HG03571 (cell line): ENCODE results near the gene ZBTB2.
"Not testable (repeated sequence)": the region's sequence is repeated elsewhere in the genome, so short reads cannot be mapped to it uniquely, and the experiment has no call there.

Source experiments
- ATAC-seq: cut with Tn5 transposase; IDR thresholded peaks from one replicate; pipeline ENCODE4 v1.9.1; 2021; ENCODE audit not compliant: unreplicated experiment

Gene ZBTB2

DNA sequence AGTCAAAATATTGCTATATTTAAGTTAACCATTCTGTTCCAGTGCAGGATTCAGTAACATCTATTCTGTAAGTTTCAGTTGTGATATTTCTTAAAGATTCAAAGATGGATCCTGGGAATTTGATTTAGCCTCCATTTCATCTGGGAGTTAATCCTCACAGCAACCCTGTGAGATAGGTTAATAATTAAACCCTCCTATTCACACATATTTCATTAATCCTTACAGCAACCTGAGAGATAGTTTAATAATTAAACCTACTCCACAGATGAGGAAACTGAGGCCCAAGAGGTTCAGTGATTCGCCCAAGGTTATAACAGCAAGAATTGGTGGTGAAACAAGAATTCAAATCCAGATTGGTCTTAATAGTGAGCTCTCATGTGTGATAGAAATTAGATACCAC lies 10.9 kb upstream of the ZBTB2 start:
- no peak for ATAC-seq

DNA sequence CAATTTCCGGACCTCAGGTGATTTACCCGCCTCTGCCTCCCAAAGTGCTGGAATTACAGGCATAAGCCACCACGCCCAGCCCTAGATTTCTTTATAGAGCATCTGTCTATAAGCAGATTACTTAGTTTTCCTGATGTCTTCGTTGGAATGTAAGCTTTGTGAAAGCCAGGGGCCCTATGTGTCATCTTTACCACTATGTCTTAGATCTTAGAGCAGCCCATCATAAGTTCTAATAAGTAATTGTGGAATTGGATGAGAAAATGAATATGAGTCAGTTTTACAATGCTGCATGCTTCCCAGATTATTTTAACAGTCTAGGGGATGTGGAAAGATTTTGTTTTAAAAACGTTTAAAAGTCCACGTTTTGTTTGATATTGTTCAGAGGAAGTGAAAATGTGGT lies 9.1 kb upstream of the ZBTB2 start:
- no peak for ATAC-seq

DNA sequence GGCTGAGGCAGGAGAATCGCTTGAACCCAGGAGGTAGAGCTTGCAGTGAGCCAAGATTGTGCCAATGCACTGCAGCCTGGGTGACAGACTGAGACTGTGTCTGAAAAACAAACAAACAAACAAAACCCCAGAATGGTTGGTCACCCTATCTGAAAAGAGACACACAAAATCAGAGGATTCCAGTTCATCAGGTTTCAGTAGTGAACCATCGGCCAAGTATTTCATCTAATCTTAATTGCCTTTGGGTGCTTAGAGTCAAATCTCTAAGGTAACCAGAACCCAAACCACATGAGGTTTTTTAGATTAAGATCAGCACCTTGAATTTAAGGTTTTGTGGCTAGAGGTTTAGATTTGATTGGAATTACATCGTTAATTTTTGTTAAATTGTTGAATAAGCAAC lies 8.3 kb upstream of the ZBTB2 start:
- no peak for ATAC-seq

DNA sequence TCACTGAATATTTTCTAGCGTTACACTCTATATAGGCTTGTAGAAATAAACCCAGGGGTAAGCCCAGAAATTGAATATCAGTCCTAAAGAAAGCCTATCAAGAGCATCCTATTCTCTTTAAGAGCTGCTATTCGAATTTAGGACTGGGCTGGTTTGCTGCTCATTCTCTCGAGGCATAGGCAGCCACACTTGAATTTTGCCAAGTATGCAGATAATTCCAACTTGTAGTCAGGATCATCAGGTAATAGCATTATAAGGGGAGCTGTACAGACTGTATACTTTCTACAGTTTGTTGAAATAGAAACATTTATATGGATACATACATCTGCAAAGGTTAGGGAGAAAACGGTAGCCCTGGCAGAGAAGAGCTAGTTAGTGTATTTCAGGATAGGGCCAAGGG lies 2.1 kb upstream of the ZBTB2 start:
- no peak for ATAC-seq

DNA sequence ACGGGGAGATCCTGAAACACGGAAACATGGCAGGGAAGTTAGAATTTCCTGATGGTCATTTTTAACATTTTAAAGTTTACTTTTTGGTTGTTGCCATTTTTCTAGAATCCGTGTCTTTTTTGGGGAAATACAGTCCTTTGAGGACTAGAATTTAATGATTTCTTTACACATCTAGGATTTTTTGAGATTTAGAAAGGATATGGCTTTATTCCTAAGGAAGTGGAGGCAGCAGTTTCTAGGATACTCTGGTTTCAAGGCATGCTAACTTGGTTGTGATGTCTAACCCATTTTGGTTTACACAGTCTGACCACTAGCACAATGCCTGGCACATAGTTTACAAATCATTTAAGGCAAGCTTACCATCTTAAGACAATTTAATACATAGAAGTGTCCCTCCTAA lies 1.1 kb upstream of the ZBTB2 start:
- no peak for ATAC-seq

DNA sequence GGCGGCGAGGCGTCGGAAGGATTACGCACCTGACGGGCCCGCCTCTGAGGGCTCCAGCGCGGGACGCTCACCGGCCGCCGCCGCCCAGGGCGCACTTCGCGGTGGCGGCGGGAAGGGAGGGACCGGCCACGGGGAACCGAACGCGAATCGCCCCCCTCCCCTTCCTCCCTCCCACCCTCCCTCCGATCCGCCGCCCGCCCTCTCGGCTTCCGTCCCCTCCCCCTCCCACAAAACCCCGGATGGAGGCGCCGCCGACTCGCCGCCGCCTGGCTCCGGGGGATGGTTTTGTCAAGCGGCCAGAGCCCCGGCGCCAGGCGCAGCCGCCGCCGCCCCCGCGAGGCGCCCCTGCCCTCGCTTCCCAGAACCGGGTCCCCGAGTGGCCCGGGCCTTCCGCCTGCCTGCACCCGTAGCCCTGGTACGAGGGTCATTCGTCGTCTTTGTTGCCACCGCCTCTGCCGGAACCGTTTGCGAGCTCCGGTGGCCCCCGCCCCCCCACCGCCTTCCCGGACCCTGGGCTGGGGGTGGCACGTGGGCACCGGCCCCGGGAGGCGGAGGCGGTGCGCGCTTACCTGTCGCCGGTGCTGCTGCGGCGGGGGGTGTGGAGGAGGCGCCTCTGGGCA lies 398 bp downstream of the ZBTB2 start:
- peak; percentile 3 for ATAC-seq

DNA sequence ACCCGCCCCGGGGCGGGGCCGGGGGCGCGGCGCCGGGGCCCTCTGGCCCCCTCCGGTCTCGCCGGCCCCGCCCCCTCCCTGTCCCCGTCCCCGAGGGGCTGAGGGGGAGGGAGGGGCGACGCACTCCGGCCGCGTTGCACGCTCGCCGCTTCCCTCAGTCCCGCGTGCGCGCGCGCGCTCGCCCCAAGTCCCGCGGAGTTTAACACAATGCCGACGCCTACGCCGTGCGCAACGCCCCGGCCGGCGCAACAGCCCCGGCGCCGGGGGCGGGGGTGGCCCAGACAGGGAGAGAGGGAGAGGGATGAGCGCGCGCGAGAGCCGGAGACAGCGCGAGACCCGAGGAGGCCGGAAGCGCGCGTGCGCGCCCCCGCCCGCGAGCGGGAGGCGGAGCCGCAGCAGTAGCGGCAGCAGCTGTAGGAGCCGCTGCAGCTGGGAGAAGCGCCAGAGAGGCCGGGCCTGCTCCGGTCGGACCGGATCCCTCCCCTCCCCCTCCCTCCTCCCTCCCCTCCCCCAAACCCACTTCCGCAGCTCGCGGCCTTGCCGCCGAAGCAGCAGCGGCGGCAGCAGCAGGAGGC lies 996 bp downstream of the ZBTB2 start:
- peak; percentile 84 for ATAC-seq

DNA sequence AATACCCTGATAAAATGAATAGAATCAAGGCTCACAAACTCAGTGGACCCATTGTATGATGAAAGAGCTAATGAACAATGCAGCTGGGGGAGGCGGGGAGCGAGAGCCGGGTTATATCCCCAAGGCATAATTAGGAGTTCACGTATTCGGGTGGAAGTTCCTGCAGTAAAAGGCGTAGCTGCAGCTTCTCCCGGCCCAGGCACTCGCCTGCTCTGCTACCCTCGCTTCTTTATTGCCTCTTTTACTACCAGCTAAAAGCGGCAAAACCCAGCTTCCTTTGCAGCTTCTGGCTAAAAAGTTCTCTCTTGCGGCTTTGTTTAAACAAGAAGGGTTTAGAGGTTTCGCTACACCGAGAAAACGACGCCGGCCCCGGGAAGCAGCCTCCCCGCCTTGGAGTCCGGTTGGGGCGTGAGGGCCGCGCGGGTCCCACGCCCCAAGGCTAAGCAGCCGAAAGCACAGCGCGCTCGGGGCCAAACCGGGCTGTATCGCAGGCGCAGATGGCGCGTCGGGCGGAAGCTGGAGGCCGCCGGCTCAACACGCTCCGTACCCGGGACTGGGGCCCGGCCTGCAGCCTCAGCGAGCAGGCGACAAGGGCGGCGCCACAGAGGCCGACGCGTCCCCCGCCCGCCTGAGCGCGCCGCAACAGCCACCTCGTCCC lies 1.6 kb downstream of the ZBTB2 start:
- ATAC-seq, result peak; percentile 55

DNA sequence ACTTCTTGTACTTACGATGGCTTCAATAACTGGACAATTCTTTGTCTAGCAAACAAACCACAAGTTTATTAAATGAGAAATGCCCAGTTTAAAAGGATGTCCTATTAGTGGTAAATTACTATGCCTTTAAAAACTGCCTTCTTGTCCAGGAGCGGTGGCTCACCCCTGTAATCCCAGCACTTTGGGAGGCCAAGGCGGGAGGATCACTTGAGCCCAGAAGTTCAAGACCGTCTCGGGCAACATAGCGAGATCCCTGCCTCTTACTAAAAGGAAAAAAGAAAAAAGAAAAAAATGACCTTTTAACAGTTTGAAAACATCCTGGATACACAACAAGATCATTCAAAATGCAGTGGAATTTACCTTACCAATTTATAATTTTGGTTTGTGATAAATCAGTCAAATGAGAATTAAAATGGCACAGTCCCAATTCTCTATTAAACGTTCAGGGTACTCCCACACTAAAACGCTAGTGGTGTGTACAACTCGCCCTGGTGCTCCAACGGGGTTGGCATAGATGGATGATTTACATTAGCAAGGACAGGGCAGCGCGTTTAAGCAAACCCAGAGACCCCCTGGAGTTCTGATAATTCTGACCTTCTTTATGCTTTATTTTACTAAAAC lies 2.3 kb downstream of the ZBTB2 start:
- ATAC-seq, result no peak

DNA sequence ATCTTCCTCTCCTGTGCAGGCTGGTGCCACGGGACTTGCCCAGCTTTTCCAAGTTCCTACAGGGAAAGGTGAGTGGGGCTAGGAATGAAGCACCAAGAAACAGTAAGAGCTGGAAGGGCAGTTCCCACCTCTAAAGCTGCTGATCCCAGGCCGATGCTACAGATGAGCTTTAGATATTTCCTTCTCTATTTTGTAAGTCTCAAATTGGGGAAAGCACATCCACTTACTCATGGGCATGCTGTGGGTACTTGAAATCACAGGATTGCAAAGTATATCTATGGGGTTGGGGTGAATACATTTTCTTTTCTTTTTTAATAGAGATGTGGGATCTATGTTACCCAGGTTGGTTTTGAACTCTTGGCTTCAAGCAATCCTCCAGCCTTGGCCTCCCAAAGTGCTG lies 3.1 kb downstream of the ZBTB2 start:
- no peak for ATAC-seq

DNA sequence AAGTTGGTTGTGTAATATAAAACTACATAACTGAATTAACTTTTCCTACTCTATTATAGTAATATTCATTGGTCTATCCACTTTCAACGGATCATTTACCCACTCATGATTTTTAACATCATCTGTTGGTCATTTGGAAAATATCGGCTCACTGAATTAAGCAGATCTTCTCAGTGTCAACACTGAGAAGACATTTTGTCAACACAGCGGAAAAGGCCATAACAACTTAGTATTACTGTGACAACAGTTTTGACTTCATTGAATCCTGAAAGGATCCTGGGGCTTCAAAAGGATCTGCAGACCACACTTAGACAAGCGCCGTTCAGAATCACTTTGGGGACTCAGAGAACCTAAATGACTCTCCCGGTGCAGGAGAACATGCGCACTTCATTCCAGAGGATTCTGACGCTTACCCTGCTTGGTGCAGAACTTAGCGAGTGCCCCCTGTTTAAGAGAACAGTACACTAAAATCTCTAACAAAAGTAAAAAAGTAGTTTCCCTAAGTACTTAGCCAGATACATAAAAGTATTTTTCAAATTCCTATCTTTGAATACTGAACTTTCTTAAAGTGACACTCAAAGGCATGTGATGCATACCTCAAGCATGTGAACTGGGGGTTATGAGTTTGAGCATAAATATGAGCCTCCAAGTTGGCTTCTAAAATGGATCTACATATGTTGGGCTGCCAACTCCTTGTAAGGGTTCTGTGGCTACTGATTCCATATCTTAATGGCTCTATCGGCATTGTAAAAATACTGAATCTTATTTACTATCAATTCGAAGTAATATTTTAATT lies 4.0 kb downstream of the ZBTB2 start:
- no peak for ATAC-seq

DNA sequence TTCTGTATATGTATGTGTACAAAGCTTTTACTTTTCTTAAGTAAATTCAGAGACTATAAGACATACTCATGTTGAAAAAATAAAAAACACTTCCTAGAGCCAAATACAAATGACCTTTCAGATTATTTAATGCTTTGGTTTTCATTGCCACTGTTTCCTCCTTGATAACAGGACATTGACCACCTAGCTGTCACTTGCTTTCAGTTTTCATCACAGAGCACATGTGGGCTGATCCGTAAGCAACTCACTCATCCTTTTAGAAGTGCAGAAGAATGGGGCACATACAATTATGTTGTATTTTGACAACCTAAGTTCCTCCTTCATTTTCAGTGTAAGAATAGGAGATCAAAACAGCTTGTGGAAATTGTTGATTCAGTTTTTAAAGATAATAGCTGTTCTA lies 6.2 kb downstream of the ZBTB2 start:
- no peak for ATAC-seq

DNA sequence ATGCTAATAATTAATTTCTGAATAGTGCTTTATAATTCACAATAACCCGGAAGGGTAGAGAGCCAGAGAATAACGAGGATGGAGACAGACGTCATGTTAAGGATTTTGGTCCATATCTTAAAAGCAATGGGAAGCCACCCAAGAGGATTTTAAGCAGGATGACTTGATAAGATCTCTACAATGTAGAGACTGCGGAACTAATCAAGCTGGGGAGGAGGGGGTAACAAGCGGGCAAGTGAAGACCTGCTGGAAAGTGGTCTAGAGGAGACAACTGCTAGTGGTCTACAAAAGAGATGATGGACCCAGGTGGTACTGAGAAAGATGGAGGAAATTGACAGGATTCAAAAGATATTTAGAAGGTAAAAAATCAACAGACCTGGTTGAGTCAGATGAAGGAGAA lies 7.2 kb downstream of the ZBTB2 start:
- ATAC-seq, result no peak

DNA sequence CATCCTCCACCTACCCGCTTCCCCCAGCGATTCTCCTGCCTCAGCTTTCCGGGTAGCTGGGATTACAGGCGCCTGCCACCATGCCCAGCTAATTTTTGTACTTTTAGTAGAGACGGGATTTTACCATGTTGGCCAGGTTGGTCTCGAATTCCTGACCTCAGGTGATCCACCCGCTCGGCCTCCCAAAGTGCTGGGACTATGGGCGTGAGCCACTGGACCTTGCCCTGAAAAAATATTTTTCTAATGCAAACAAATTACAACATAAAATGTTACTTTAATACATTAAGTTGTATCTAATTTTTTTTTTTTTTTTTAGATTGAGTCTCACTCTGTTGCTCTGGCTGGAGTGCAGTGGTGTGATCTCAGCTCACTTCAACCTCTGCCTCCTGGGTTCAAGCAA lies 8.7 kb downstream of the ZBTB2 start:
- ATAC-seq, result not testable (repeated sequence)

DNA sequence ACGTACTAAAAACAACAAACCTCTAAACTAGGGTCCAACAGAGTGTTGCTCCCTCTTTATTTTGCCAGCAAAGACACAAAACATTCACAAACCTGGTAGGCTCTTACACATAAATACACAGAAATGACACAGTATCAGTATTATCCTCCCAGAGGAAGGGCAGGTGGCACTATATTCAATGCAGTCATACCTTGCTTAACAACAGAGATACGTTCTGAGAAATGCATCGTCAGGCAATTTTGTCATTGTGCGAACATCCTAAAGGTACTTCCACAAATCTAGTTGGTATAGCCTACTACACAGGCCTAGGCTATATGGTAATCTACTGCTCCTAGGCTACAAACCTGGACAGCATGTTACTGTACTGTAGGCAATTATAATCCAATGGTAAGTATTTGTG lies 9.6 kb downstream of the ZBTB2 start:
- ATAC-seq, result no peak

DNA sequence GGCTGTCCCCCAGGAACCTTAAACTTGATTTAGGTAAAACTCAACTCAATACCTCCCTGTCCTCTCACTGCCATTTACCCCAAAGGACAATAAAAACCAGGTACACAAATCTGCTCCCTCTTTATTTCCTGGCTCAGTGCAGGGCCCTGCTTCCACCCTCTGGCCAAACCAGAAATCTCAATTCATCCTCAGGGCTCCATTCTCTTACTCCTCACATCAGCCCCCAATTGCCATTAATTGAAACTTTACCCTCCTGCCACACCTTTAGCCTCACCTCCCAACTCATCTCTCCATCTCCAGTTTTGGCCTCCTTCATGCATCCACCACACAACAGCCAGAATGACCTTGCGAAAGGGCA lies 10.5 kb downstream of the ZBTB2 start:
- ATAC-seq, result no peak

DNA sequence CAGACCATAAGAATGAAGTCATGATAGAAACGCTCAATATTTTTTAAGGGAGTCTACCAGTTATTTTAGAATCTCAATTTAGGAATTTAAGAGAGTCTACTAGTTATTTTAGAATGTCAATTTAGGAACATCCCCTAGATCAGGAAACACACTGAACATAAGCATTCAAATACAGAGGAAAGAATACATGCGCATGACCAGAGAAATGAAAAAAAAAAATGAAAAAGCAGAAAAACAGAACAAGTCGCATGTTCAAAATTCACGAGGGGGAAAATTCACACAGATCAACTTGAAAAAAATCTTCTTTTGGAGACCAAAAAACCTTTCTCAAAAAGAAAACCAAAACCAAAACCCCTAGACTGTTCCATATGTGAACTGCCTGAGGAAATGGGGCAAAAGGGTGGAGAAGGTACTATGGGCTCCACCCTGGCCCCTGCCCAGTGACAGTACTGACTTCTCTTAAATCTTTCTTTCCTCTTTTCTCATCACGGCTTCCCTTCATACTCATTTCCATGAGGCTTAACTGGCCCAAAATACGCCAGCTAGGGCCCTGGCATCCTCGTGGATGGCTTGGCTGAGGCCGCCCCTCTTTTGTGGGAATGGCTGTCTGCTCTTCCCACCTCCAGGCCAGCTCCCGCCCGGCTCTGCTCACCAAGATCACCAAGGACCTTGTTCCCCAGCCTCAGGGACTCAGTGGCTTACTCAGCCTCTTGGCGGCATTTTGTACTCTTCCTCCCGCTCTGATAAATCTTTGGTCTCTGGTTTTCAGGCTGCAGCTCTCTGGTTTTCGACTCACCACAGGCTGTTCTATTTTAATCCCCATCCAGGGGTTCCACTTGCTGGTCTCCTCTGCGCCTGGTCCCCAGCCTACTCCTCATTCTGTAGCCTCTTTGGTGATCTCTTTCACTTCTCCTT lies 11.2 kb downstream of the ZBTB2 start:
- peak; percentile 52 for ATAC-seq

DNA sequence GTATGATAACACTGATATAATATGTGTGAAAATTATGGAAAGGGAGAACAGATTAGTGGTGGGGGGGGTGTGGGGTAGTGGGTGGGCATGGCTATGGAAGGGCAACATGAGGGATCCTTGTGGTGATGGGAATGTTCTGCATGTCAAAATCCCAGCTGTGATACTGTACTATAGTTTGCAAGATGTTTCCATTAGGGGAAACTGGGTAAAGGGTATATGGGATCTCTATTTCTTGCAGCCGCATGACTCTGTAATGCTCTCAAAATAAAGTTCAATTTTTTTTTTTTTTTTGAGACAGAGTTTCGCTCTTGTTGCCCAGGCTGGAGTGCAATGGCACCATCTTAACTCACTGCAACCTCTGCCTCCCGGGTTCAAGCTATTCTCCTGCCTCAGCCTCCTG lies 14.3 kb downstream of the ZBTB2 start:
- ATAC-seq, result no peak

DNA sequence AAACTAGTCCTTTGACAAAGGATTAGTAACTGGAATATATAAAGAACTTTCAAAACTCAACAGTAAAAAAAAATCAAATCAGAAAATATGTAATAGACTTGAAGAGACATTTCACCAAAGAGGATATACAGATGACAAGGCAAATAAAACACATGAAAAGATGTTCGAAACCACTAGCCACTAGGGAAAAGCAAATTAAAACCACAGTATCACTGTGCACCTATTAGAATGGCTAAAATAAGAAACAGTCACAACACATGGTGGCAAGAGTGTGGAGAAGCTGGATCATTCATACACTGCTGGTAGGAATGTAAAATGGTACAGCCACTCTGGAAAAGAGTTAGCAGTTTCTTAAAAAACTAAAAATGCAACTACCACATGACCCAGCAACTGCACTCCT lies 14.9 kb downstream of the ZBTB2 start:
- no peak for ATAC-seq

DNA sequence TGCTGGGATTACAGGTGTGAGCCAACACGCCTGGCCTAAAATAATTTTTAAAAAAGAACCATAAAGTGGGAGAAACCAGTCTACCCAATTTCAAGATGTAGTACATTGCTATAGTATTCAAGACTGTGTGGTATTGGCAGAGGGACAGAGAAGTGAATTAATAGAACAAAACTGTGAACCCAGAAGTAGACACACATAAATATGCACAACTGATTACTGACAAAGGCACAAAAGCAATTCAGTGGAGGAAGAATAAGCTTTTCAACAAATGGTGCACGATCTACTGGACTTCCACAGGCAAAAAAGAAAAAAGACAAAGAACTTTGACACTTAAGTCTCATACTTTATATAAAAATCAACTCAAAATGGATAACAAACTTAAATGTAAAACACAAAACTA lies 15.5 kb downstream of the ZBTB2 start:
- no peak for ATAC-seq
